ENCODE results near the gene FAM118B.
A peak's percentile ranks its signal among the peaks of the same experiment; 100 is the strongest.

Gene FAM118B

GRCh38 chr11:126205359-126205758, 6.2 kb upstream of the FAM118B start:
- Histone ChIP-seq H3K27ac (replicated peaks) (no peak overlapping the region), H3K27me3 (ENCODE audit: insufficient read depth, poor library complexity, severe bottlenecking) (no peaks in the 10 kb centered on the region), H3K4me3 (replicated peaks; ENCODE audit: insufficient read depth, low read length) (no peak overlapping the region)

GRCh38 chr11:126207896-126208295, 3.7 kb upstream of the FAM118B start:
- H3K27ac ChIP-seq (replicated peaks): no peak overlapping the region
- no peak overlapping the region for H3K4me3 ChIP-seq (replicated peaks; ENCODE audit: insufficient read depth, low read length)
- DNase-seq (ENCODE audit: low read depth in 1 of 2, low spot score in 1 of 2): no peak
- TF ChIP-seq REST (IDR thresholded peaks at IDR 0.05; ENCODE audit: insufficient replicate concordance, low read depth) (no peak), SPI1 (IDR thresholded peaks at IDR 0.05; ENCODE audit: borderline replicate concordance, low read depth) (no peak), POLR2AphosphoS5 (IDR thresholded peaks at IDR 0.05; ENCODE audit: low read depth) (no peak), GABPA (IDR thresholded peaks at IDR 0.05; ENCODE audit: low read depth) (no peak), CTCF (IDR thresholded peaks at IDR 0.05; ENCODE audit: insufficient read depth, low read length) (no peak)
- no peaks in the 10 kb centered on the region for H3K27me3 ChIP-seq (ENCODE audit: insufficient read depth, poor library complexity, severe bottlenecking)

More at GRCh38 chr11:126205359-126205758, 6.2 kb upstream of the FAM118B start:
- TF ChIP-seq POLR2AphosphoS5 (IDR thresholded peaks at IDR 0.05; ENCODE audit: low read depth) (0 out of 2 replicates have a peak, but pooled peaks have one; percentile 16), GABPA (IDR thresholded peaks at IDR 0.05; ENCODE audit: low read depth) (no peak), REST (IDR thresholded peaks at IDR 0.05; ENCODE audit: insufficient replicate concordance, low read depth) (no peak), CTCF (IDR thresholded peaks at IDR 0.05; ENCODE audit: insufficient read depth, low read length) (no peak), SPI1 (IDR thresholded peaks at IDR 0.05; ENCODE audit: borderline replicate concordance, low read depth) (no peak)
- no peak for DNase-seq (ENCODE audit: low read depth in 1 of 2, low spot score in 1 of 2)

GRCh38 chr11:126210871-126211235, 729 bp upstream of the FAM118B start:
- Histone ChIP-seq H3K4me3 (replicated peaks; ENCODE audit: insufficient read depth, low read length) (peak overlapping the region; percentile 72), H3K27ac (replicated peaks) (peak overlapping the region; percentile 79), H3K27me3 (ENCODE audit: insufficient read depth, poor library complexity, severe bottlenecking) (no peaks in the 10 kb centered on the region)
- peak in 1 of 2 experiments; percentile 22 for DNase-seq (ENCODE audit: low read depth in 1 of 2, low spot score in 1 of 2)
- TF ChIP-seq POLR2AphosphoS5 (IDR thresholded peaks at IDR 0.05; ENCODE audit: low read depth) (no peak), SPI1 (IDR thresholded peaks at IDR 0.05; ENCODE audit: borderline replicate concordance, low read depth) (no peak), GABPA (IDR thresholded peaks at IDR 0.05; ENCODE audit: low read depth) (no peak), CTCF (IDR thresholded peaks at IDR 0.05; ENCODE audit: insufficient read depth, low read length) (no peak), REST (IDR thresholded peaks at IDR 0.05; ENCODE audit: insufficient replicate concordance, low read depth) (no peak)
